Psoas muscle (tissue), 8 donors: Measurements from ENCODE around the gene SCLT1. TPM values are rescaled to one million over a fixed set of nuclear protein-coding genes. Genes with fewer than 3 reads are reported as not detected.

ENCODE experiments used
- ATAC-seq, 4 donors: fragments of 200-7000 bp; cut with Tn5 transposase; one replicate each; pipeline ENCODE4 v1.9.1; 2020; ENCODE audit warnings: moderate library complexity in 3 of 4, mild to moderate bottlenecking in 2 of 4
- DNase-seq, 2 donors: peaks; one replicate each; pipeline ENCODE4 v3.0.0-alpha.2; 2020
- H3K27ac ChIP-seq: fragments of 200-600 bp; one replicate; pipeline ENCODE4 v1.8.0; 2022
- H3K27me3 ChIP-seq, 3 donors: fragments of 200-600 bp in 1 of 3; one replicate each; pipeline versions ENCODE4 v1.6.1 to v1.8.0; 2013 to 2022; ENCODE audit warnings: low read length in 2 of 3, mild to moderate bottlenecking in 2 of 3, moderate library complexity in 1 of 3; ENCODE audit not compliant: insufficient read depth in 3 of 3
- H3K36me3 ChIP-seq, 2 donors: fragments of 200-600 bp in 1 of 2; one replicate each; pipeline versions ENCODE4 v1.6.1 to v1.8.0; 2013 to 2022; ENCODE audit warnings: low read depth in 1 of 2, mild to moderate bottlenecking in 1 of 2, moderate library complexity in 1 of 2; ENCODE audit not compliant: insufficient read depth in 1 of 2
- H3K4me1 ChIP-seq: fragments of 200-600 bp; one replicate; pipeline ENCODE4 v1.8.0; 2022
- H3K4me3 ChIP-seq: fragments of 200-600 bp; one replicate; pipeline ENCODE4 v1.8.0; 2022; ENCODE audit warnings: mild to moderate bottlenecking
- H3K9me3 ChIP-seq: fragments of 200-600 bp; one replicate; pipeline ENCODE4 v1.8.0; 2022
- WGBS, 3 donors: extraction: QIAGEN DNeasy Blood & Tissue Kit; methylation state at CpG; one replicate each; pipeline versions ENCODE4 v1.1.6 to v1.1.7; 2013; 5-methylcytosine and 5-hydroxymethylcytosine counted together
- intact Hi-C, 2 donors: fragments of 100-400 bp; cut with DNase I; formaldehyde crosslinking; loops; one replicate each; pipeline versions ENCODE4 v1.11.0 to v1.14.2; 2022
- polyA plus RNA-seq, 3 donors: library from polyadenylated mRNA; stranded (reverse); fragments of 200-250 nt; gene quantifications; one replicate each; pipeline ENCODE4 v1.2.3, GENCODE V29; 2013
- total RNA-seq, 4 donors: library from RNA; stranded (reverse); fragmentation: NEBNext Ultra II Directional in 2 of 4; extraction: Animal tissue kit (Norgen Biotek cat#: 25700) in 2 of 4; gene quantifications; one replicate each; pipeline versions ENCODE4 v1.2.1 to v1.2.4, GENCODE V29; 2021 to 2023
- TF ChIP-seq, protein P1 (sequence below): fragments of 200-600 bp; IDR thresholded peaks from one replicate; pipeline ENCODE4 v1.8.0; 2022; ENCODE audit warnings: antibody characterized with exemption
- donor health status: healthy with polysubstance abuse.
- donor health status: DM: no; HTN: no; CAD: no; lungs with moderate emphysema.
- donor health status: Bipolar disorder and iron deficiency.
- donor health status: healthy.
- donor health status: DM: yes; HTN: yes; CAD: no.
- donor health status: DM: no; HTN: no; CAD: no.
- donor health status: DM: no; HTN: no; CAD: no.
- donor health status: DM: yes; HTN: yes; CAD: no.

Gene SCLT1
- total and polyA plus RNA-seq, 7 donors = 1.1 to 5.3 (median 3.1) TPM

DNA sequence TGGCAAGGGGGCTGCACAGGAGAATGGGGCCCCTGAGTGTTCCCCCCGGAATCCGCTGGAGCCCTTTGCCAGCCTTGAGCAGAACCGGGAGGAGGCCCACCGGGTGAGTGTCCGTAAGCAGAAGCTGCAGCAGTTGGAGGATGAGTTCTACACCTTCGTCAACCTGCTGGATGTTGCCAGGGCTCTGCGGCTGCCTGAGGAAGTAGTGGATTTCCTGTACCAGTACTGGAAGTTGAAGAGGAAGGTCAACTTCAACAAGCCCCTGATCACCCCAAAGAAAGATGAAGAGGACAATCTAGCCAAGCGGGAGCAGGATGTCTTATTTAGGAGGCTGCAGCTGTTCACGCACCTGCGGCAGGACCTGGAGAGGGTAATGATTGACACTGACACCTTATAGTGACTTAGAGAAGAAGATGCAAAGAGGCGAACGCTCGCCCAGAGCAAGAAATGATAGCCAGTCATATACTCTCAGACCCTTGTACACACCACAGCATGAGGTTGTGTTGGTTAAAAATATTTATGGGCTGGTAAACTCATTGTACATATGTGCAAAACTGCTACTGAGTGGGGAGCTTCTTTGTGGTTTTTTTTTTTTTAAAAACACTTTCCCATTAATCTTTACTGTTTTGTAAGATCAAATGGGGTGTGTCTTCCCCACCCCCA, 231.4 kb downstream of the SCLT1 start:
- DNase-seq = no peak
- no peaks in the 10 kb centered on the region for H3K9me3 ChIP-seq
- no peak overlapping the region for H3K27ac ChIP-seq
- no peak for ATAC-seq
- 79 to 84% (median 79%) methylated on average over 13 of the region's 13 CpGs for WGBS, 3 donors
- TF ChIP-seq, protein P1, sequence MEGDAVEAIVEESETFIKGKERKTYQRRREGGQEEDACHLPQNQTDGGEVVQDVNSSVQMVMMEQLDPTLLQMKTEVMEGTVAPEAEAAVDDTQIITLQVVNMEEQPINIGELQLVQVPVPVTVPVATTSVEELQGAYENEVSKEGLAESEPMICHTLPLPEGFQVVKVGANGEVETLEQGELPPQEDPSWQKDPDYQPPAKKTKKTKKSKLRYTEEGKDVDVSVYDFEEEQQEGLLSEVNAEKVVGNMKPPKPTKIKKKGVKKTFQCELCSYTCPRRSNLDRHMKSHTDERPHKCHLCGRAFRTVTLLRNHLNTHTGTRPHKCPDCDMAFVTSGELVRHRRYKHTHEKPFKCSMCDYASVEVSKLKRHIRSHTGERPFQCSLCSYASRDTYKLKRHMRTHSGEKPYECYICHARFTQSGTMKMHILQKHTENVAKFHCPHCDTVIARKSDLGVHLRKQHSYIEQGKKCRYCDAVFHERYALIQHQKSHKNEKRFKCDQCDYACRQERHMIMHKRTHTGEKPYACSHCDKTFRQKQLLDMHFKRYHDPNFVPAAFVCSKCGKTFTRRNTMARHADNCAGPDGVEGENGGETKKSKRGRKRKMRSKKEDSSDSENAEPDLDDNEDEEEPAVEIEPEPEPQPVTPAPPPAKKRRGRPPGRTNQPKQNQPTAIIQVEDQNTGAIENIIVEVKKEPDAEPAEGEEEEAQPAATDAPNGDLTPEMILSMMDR = no peak
- peaks cover 3 to 85% of the 10 kb centered on the region in 2 donors for H3K36me3 ChIP-seq
- no peaks in the 10 kb centered on the region for H3K27me3 ChIP-seq
- intact Hi-C loops = loop anchor here (2.0 to 10.0 kb wide), 7 partner anchors 79 to 670 kb away; no protein-coding TSS in a partner anchor
- H3K4me1 ChIP-seq = peaks cover 18% of the 10 kb centered on the region
- no peak overlapping the region for H3K4me3 ChIP-seq

- H3K27me3 ChIP-seq = no peaks in the 10 kb centered on the region
- TF ChIP-seq, protein P1 = no peak
- ATAC-seq = no peak
- no peak for DNase-seq
- intact Hi-C loops = loop anchor here (5.0 to 10.0 kb wide), 5 partner anchors 285 to 668 kb away; no protein-coding TSS in a partner anchor
- no peaks in the 10 kb centered on the region for H3K9me3 ChIP-seq
- WGBS, 3 donors = 38 to 48% (median 41%) methylated on average over 6 of the region's 6 CpGs
- H3K4me1 ChIP-seq = peaks cover 18% of the 10 kb centered on the region
- H3K4me3 ChIP-seq = no peak overlapping the region
- peaks cover 3 to 90% of the 10 kb centered on the region in 2 donors for H3K36me3 ChIP-seq
- no peak overlapping the region for H3K27ac ChIP-seq
These were observed 233.3 kb downstream of the SCLT1 start for GRCh38 chr4:128859887-128860677.

- peaks cover 18% of the 10 kb centered on the region for H3K4me1 ChIP-seq
- intact Hi-C loops = no loop called here
- no peaks in the 10 kb centered on the region for H3K9me3 ChIP-seq
- DNase-seq (no peak), ATAC-seq (peak; percentile 46 to 62 (median 52))
- H3K27ac ChIP-seq = no peak overlapping the region
- TF ChIP-seq, protein P1 = no peak
- no peak overlapping the region for H3K4me3 ChIP-seq
- H3K36me3 ChIP-seq = peaks cover 3 to 90% of the 10 kb centered on the region in 2 donors
- no peaks in the 10 kb centered on the region for H3K27me3 ChIP-seq
- 61 to 66% (median 63%) methylated on average over 18 of the region's 18 CpGs for WGBS, 3 donors
These were observed 234.3 kb downstream of the SCLT1 start for GRCh38 chr4:128858879-128859671.

- H3K4me3 ChIP-seq = no peak overlapping the region
- peaks cover 12% of the 10 kb centered on the region for H3K4me1 ChIP-seq
- no peaks in the 10 kb centered on the region for H3K27me3 ChIP-seq
- TF ChIP-seq, protein P1 = no peak
- WGBS, 3 donors = 71 to 80% (median 75%) methylated on average over 2 of the region's 2 CpGs
- DNase-seq (no peak), ATAC-seq (no peak)
- intact Hi-C loops = no loop called here
- H3K36me3 ChIP-seq = peaks cover 6 to 95% of the 10 kb centered on the region in 2 donors
- no peaks in the 10 kb centered on the region for H3K9me3 ChIP-seq
- H3K27ac ChIP-seq = no peak overlapping the region
These were observed 237.1 kb downstream of the SCLT1 start for GRCh38 chr4:128856246-128856645.
